ENCODE measurements around the gene PLOD1. TPM values are rescaled to one million over a fixed set of nuclear protein-coding genes. Genes with fewer than 3 reads are reported as not detected.

Gene PLOD1
- total RNA-seq, 1 experiment from 2014 or later: 156 TPM

DNA sequence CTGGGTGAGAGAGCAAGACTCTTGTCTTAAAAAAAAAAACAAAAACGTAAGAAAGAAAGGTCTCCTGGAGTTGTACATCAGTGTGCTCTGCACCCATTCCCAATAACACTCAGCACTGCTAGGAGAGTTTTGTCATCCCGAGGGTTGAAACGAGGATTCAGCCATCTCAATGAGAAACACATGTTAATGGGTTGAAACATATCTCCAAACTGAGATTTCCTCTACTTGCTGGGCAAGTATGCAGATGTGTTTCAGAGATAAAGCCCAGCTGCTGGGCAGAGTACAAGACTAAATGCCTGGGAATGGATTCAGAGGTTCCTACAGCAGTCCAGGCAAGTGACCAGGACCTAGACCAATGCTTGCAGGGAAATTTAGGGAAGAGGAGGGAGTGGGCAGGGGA is 43.1 kb downstream of the PLOD1 start:
- peaks cover 24% of the 10 kb centered on the region for H3K4me1 ChIP-seq (ENCODE audit: control insufficient read depth, insufficient read depth, low read length)
- peaks cover 10% of the 10 kb centered on the region for H3K36me3 ChIP-seq (ENCODE audit: control insufficient read depth, insufficient read depth, low read length)
- BruUV-seq (replicated peaks): no TSS peak
- DNase-seq (ENCODE audit: low read depth, low spot score): no peak
- no peaks in the 10 kb centered on the region for H3K9me3 ChIP-seq (ENCODE audit: control insufficient read depth, insufficient read depth, low read depth, low read length)
- POLR2A ChIA-PET: no interaction called here
- CTCF ChIA-PET: interaction anchor here (0.7 kb wide), 1 partner anchor 33 kb away, joined by 10 read pairs; no protein-coding TSS in a partner anchor
- in situ Hi-C loops (cut with HindIII; ENCODE audit: low pct_unique_long_range_greater_than_20kb, low sequenced_read_pairs): no loop called here
- no peak for ATAC-seq
- no peak overlapping the region for H3K27ac ChIP-seq (ENCODE audit: low read length)
- H3K4me3 ChIP-seq (ENCODE audit: low read depth in 2 of 2, low read length in 2 of 2): no peak overlapping the region
- intact Hi-C loops (cut with micrococcal nuclease; ENCODE audit: unreplicated experiment): no loop called here
- TF ChIP-seq REST (IDR thresholded peaks at IDR 0.05; ENCODE audit: insufficient read depth in 1 of 2, low read depth in 2 of 2, low read length in 1 of 2): no peak
- TF ChIP-seq SIN3A (IDR thresholded peaks at IDR 0.05; ENCODE audit: borderline replicate concordance, insufficient read depth, low read depth, low read length): no peak
- TF ChIP-seq POLR2AphosphoS5 (IDR thresholded peaks at IDR 0.05; ENCODE audit: low read depth, low read length): no peak
- no peak for TF ChIP-seq TCF7L2 (IDR thresholded peaks at IDR 0.05; ENCODE audit: low read depth, low read length)
- TF ChIP-seq CTCF (IDR thresholded peaks at IDR 0.05): no peak
- H3K27me3 ChIP-seq (ENCODE audit: control insufficient read depth, insufficient read depth, low read length): no peaks in the 10 kb centered on the region

- intact Hi-C loops (cut with micrococcal nuclease; ENCODE audit: unreplicated experiment): no loop called here
- peaks cover 26% of the 10 kb centered on the region for H3K4me1 ChIP-seq (ENCODE audit: control insufficient read depth, insufficient read depth, low read length)
- ChIA-PET POLR2A (no interaction called here), CTCF (interaction anchor here (0.6 to 0.7 kb wide), 2 partner anchors 12 to 34 kb away, joined by 3 to 10 read pairs; no protein-coding TSS in a partner anchor)
- H3K4me3 ChIP-seq (ENCODE audit: low read depth in 2 of 2, low read length in 2 of 2): no peak overlapping the region
- H3K27me3 ChIP-seq (ENCODE audit: control insufficient read depth, insufficient read depth, low read length): no peaks in the 10 kb centered on the region
- H3K27ac ChIP-seq (ENCODE audit: low read length): no peak overlapping the region
- H3K9me3 ChIP-seq (ENCODE audit: control insufficient read depth, insufficient read depth, low read depth, low read length): no peaks in the 10 kb centered on the region
- no peak for ATAC-seq
- in situ Hi-C loops (cut with HindIII; ENCODE audit: low pct_unique_long_range_greater_than_20kb, low sequenced_read_pairs): no loop called here
- DNase-seq (ENCODE audit: low read depth, low spot score): no peak
- peaks cover 10% of the 10 kb centered on the region for H3K36me3 ChIP-seq (ENCODE audit: control insufficient read depth, insufficient read depth, low read length)
- no peak for TF ChIP-seq TCF7L2 (IDR thresholded peaks at IDR 0.05; ENCODE audit: low read depth, low read length)
- no peak for TF ChIP-seq POLR2AphosphoS5 (IDR thresholded peaks at IDR 0.05; ENCODE audit: low read depth, low read length)
- TF ChIP-seq CTCF (IDR thresholded peaks at IDR 0.05): no peak
- TF ChIP-seq REST (IDR thresholded peaks at IDR 0.05; ENCODE audit: insufficient read depth in 1 of 2, low read depth in 2 of 2, low read length in 1 of 2): no peak
- no peak for TF ChIP-seq SIN3A (IDR thresholded peaks at IDR 0.05; ENCODE audit: borderline replicate concordance, insufficient read depth, low read depth, low read length)
- BruUV-seq (replicated peaks): no TSS peak
These were observed 43.8 kb downstream of the PLOD1 start for GRCh38 chr1:11978301-11978700.

Measured in Panc1 (cell line).